Vagina (tissue), 2 donors: ENCODE data around the gene ZBTB5. TPM values are rescaled to one million over a fixed set of nuclear protein-coding genes. Genes with fewer than 3 reads are reported as not detected.
"Not testable (repeated sequence)": the region's sequence is repeated elsewhere in the genome, so short reads cannot be mapped to it uniquely, and the experiment has no call there.

ENCODE experiments used
- DNase-seq, 2 donors: peaks; one replicate each; pipeline ENCODE4 v3.0.0-alpha.2; 2017; ENCODE audit errors: extremely low spot score in 2 of 2
- H3K27ac ChIP-seq: fragments of 200-600 bp; sonication (generic); one replicate; pipeline ENCODE4 v1.5.1; 2019
- H3K27me3 ChIP-seq: fragments of 200-600 bp; sonication (generic); one replicate; pipeline ENCODE4 v1.5.1; 2019
- H3K36me3 ChIP-seq, 2 donors: fragments of 200-600 bp; sonication (generic); one replicate each; pipeline ENCODE4 v1.5.1; 2017 to 2019
- H3K4me1 ChIP-seq: fragments of 200-600 bp; sonication (generic); one replicate; pipeline ENCODE4 v1.5.1; 2019
- H3K4me3 ChIP-seq, 2 donors: fragments of 200-600 bp; sonication (generic); 1 replicate in 1 of 2; 2 replicates in 1 of 2; pipeline ENCODE4 v1.5.1; 2016 to 2019
- H3K9me3 ChIP-seq: fragments of 200-600 bp; sonication (generic); one replicate; pipeline ENCODE4 v1.5.1; 2019
- POLR2A ChIP-seq, 2 donors: fragments of 450-650 bp; IDR thresholded peaks; one replicate each; pipeline ENCODE4 v1.6.1; 2017; ENCODE audit warnings: antibody characterized with exemption in 2 of 2, mild to moderate bottlenecking in 2 of 2, moderate library complexity in 2 of 2
- POLR2AphosphoS5 ChIP-seq, 2 donors: sonication (generic); formaldehyde crosslinking; IDR thresholded peaks; one replicate each; pipeline ENCODE4 v1.9.0; 2017; ENCODE audit warnings: antibody characterized with exemption in 2 of 2, mild to moderate bottlenecking in 2 of 2, low read depth in 1 of 2; ENCODE audit not compliant: insufficient read depth in 1 of 2
- intact Hi-C: fragments of 100-400 bp; cut with DNase I; formaldehyde crosslinking; loops from one replicate; pipeline ENCODE4 v1.15.1; 2023
- total RNA-seq: library from RNA; depleted of rRNA; stranded (reverse); fragments of >200 nt; gene quantifications from one replicate; pipeline ENCODE4 v1.2.3, GENCODE V29; 2016
- TF ChIP-seq, protein P1 (sequence below), 3 experiments: fragments of 450-650 bp in 2 of 3; fragments of 200-600 bp in 1 of 3; sonication (generic) in 1 of 3; IDR thresholded peaks; one replicate each; pipeline ENCODE4 v1.5.1; 2017 to 2019; ENCODE audit warnings: antibody characterized with exemption in 3 of 3, mild to moderate bottlenecking in 2 of 3, moderate library complexity in 2 of 3

The ZBTB5 gene
- total RNA-seq, 1 donor from 2014 or later, result 17.9 TPM

DNA sequence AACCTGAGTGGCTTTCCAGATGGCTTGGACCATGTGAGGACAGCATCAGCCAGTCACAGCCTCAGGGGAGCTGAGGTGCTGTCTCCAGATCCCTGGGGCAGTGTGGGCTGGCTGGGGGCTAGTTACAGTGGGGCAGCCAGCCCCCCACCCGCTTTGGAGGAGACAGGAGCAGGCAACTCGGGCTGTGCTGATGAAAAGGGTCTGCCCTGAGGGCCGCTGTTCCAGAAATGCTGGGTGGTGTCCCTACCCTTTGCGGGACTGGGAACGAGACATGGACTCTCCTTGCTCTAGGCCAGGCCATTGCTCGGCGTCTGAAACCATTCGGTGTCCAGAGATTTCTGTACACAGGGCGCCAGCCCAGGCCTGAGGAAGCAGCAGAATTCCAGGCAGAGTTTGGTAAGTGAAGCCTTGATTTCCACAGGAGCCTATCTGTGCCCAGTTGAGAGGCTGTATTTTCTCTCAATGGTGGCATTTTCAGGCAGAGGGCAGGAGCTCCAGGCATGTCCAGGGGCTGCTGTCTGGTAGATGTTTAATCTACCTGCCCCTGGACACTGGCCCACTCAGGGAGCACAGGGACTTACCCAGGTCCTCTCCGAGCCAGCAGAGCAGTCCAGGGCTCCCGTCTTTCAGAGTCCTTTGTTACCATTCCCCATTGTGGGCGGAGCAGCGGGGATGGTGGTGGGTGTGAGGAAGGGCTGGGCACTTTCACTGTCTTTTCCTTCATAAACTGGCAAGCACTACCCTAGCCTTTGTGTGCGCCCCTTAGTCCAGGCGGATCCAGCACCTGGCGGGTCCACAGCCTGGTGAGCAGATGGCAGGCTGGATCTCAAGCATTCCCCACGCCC lies 35.6 kb downstream of the ZBTB5 start:
- no peaks in the 10 kb centered on the region for H3K27me3 ChIP-seq
- no peak overlapping the region for H3K4me3 ChIP-seq
- peaks cover 0 to 49% of the 10 kb centered on the region in 2 donors for H3K36me3 ChIP-seq
- H3K9me3 ChIP-seq, result no peaks in the 10 kb centered on the region
- H3K4me1 ChIP-seq, result peaks cover 26% of the 10 kb centered on the region
- no peak for DNase-seq
- H3K27ac ChIP-seq, result no peak overlapping the region
- intact Hi-C loops, result no loop called here
- TF ChIP-seq POLR2AphosphoS5 (IDR thresholded peaks at IDR 0.05; ENCODE audit: insufficient read depth in 1 of 2, low read depth in 1 of 2) (no peak), POLR2A (IDR thresholded peaks at IDR 0.05) (no peak)
- TF ChIP-seq, protein P1, sequence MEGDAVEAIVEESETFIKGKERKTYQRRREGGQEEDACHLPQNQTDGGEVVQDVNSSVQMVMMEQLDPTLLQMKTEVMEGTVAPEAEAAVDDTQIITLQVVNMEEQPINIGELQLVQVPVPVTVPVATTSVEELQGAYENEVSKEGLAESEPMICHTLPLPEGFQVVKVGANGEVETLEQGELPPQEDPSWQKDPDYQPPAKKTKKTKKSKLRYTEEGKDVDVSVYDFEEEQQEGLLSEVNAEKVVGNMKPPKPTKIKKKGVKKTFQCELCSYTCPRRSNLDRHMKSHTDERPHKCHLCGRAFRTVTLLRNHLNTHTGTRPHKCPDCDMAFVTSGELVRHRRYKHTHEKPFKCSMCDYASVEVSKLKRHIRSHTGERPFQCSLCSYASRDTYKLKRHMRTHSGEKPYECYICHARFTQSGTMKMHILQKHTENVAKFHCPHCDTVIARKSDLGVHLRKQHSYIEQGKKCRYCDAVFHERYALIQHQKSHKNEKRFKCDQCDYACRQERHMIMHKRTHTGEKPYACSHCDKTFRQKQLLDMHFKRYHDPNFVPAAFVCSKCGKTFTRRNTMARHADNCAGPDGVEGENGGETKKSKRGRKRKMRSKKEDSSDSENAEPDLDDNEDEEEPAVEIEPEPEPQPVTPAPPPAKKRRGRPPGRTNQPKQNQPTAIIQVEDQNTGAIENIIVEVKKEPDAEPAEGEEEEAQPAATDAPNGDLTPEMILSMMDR (IDR thresholded peaks at IDR 0.05), result no peak

DNA sequence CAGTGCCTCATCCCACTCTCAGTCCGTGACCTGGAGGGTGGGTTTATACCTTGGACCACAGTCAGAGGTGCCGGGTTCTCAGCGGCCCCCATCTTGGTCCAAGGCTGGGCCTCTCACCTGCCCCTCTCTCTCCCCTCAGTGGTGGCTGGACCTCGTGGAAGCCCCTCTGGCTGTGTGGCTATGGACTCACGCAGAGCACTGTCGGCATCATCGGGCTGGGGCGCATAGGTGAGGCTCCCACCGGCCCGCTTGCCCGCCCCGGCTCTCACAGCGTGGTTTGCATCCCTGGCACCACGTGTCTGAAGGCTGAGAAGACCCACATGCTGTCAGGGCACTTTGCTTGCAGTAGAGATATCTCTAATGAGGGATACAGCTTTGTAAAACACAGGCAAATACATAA lies 36.9 kb downstream of the ZBTB5 start:
- Histone ChIP-seq H3K4me1 (peaks cover 30% of the 10 kb centered on the region), H3K4me3 (no peak overlapping the region), H3K36me3 (peaks cover 0 to 49% of the 10 kb centered on the region in 2 donors), H3K9me3 (no peaks in the 10 kb centered on the region), H3K27ac (no peak overlapping the region), H3K27me3 (no peaks in the 10 kb centered on the region)
- TF ChIP-seq, protein P1 (IDR thresholded peaks at IDR 0.05), result no peak
- TF ChIP-seq POLR2A (IDR thresholded peaks at IDR 0.05) (no peak), POLR2AphosphoS5 (IDR thresholded peaks at IDR 0.05; ENCODE audit: insufficient read depth in 1 of 2, low read depth in 1 of 2) (no peak)
- intact Hi-C loops, result no loop called here
- no peak for DNase-seq

DNA sequence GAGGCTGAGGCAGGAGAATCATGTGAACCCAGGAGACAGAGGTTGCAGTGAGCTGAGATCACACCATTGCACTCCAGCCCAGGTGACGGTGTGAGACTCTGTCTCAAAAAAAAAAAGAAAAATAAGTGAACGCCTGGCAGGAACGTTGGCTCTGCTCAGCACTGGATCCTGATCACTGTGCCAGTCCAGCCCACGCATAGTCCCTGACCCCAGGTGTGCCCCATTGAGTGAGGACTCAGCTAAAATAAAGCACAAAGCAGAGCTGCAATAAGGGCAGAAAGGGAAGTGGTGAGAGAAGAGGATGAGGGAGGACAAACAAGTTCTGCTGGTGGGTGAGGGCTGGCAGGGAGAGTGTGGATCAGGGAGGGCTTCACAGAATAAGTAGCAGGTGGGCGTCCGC lies 38.4 kb downstream of the ZBTB5 start:
- no peaks in the 10 kb centered on the region for H3K27me3 ChIP-seq
- DNase-seq, result no peak
- no peak overlapping the region for H3K27ac ChIP-seq
- H3K36me3 ChIP-seq, result peaks cover 0 to 43% of the 10 kb centered on the region in 2 donors
- peaks cover 30% of the 10 kb centered on the region for H3K4me1 ChIP-seq
- intact Hi-C loops, result no loop called here
- H3K4me3 ChIP-seq, result no peak overlapping the region
- H3K9me3 ChIP-seq, result no peaks in the 10 kb centered on the region
- TF ChIP-seq POLR2A (IDR thresholded peaks at IDR 0.05), result no peak
- TF ChIP-seq, protein P1 (IDR thresholded peaks at IDR 0.05), result no peak
- no peak for TF ChIP-seq POLR2AphosphoS5 (IDR thresholded peaks at IDR 0.05; ENCODE audit: insufficient read depth in 1 of 2, low read depth in 1 of 2)

DNA sequence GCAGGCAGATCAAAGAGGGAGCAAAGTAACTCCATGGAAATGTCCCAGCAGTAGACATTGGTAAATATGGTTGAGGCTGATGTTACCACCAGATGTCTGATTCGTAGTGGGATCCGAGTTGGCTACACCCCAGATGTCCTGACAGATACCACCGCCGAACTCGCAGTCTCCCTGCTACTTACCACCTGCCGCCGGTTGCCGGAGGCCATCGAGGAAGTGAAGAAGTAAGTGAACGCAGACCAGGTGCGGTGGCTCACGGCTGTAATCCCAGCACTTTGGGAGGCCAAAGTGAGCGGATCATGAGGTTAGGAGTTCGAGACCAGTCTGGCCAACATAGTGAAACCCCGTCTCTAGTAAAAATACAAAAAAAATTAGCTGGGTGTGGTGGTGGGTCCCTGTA lies 38.8 kb downstream of the ZBTB5 start:
- H3K27ac ChIP-seq, DNase-seq: not testable (repeated sequence)
- peaks cover 0 to 43% of the 10 kb centered on the region in 2 donors for H3K36me3 ChIP-seq

DNA sequence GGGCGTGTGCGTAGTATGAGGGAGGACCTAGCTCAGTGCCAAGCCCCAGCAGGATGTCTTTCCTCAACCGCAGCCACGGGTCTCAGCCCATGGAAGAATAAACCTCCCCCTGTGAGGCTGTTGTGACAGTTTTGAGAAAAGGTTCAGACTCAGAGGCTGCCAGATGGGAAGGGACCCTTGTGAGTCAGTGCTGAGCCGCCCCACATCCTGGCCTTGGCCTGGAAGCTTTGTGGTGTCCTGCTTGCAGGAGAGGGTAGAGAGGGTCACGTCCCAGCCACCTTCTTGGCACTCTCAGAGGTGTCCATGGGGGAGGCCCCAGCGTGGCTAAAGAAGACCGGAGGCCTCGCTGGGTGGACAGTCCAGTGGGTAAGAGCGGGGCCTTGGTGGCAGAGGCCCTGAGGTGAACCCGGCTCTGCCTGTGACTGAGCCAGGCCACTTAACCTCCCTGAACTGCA lies 39.9 kb downstream of the ZBTB5 start:
- Histone ChIP-seq H3K36me3 (peaks cover 0 to 36% of the 10 kb centered on the region in 2 donors), H3K27me3 (no peaks in the 10 kb centered on the region), H3K4me1 (peaks cover 31% of the 10 kb centered on the region), H3K9me3 (no peaks in the 10 kb centered on the region), H3K4me3 (no peak overlapping the region), H3K27ac (no peak overlapping the region)
- DNase-seq, result no peak
- intact Hi-C loops, result no loop called here
- TF ChIP-seq POLR2A (IDR thresholded peaks at IDR 0.05), result no peak
- TF ChIP-seq, protein P1 (IDR thresholded peaks at IDR 0.05), result no peak
- TF ChIP-seq POLR2AphosphoS5 (IDR thresholded peaks at IDR 0.05; ENCODE audit: insufficient read depth in 1 of 2, low read depth in 1 of 2), result no peak

More for the DNA sequence above, 38.8 kb downstream of the ZBTB5 start:
- H3K4me3 ChIP-seq, intact Hi-C loops, H3K27me3 ChIP-seq, H3K9me3 ChIP-seq: not testable (repeated sequence)
- peaks cover 31% of the 10 kb centered on the region for H3K4me1 ChIP-seq
